HG02571 (cell line): ENCODE data around the gene UBE2O.
"Not testable (repeated sequence)": the region's sequence is repeated elsewhere in the genome, so short reads cannot be mapped to it uniquely, and the experiment has no call there.

Source experiments
- ATAC-seq: cut with Tn5 transposase; IDR thresholded peaks from one replicate; pipeline ENCODE4 v1.9.1; 2021; ENCODE audit warnings: mild to moderate bottlenecking, moderate library complexity; ENCODE audit not compliant: unreplicated experiment

Gene UBE2O

DNA sequence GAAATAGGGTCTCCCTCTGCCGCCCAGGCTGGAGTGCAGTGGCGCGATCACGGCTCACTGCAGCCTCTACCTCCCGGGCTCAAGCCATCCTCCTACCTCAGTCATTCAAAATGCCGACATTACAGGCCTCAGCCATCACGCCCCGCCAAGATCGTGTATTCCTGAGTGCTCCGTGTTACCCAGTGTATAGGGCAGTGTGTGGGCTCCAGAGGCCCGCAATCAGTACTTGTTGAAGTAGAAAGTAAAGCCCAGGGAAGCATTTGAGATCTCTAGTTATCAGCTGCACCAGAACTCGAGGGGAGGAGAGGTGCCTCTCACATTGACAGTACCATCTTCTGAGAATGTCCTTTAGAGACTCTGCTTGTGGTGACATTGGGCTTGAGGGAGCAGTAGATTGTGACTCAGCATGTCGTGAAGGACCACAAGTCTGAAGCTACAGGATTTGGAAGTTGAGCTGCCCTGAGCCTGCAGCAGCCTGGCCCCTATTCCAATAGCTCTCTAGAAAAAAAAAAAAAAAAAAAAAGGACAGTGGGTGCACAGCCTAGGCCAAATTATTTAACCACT, 98.1 kb downstream of the UBE2O start:
- ATAC-seq: no peak

DNA sequence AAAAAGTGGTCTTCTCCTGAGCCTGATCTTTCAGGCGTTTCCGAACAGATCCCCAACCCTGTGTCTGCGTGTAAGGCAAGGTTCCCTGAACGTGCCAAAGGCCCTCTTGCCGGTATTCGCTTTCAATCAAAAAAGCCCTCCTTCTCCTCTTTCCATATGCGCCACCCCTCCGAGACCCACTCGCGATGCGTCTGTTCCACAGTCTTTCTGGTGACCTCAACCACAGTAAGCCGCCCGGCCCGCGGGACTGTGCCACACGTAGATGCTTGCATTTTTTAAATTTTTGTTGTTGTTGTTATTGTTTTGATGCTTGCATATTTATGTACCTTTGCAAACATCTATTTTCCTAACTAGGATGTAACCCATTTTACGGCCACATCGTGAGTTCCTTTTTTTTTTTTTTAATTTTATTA, 98.6 kb downstream of the UBE2O start:
- ATAC-seq: no peak

DNA sequence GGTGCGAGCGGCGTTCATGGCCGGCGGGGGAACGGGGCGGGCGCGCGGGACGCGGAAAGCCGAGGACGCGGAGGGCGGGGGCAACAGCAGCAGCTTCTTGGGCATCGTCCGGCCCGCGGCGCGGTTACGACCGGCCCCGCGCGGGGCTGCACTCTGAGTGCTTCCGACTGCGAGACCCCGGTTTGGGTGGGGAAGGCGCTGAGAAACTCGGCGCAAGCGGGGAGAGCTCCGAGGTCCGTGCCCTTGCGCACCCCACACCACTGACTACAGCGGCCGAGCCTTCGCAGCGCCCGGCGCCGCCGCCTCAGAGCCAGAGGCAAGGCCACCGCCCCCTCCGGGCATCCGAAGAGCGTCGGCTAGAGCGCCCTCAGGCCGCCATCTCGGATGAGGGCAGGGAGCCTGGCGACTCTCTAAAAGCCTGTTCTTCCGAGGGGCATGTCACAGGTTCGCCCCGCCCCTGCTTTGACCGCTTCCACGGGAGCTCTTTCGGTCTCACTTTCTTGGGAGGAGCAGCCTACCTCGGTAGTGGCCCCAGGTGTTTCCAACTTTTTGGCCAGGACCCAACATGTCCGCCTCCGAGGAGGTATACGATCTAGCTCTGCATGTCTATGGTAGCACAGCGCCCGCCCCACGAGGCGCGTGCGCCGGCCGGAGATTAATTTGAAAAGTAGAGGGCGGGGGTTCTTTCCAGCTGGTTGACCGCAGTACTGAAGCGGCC, 99.2 kb downstream of the UBE2O start, which contains the start of gene PRPSAP1:
Gene PRPSAP1 (minus strand): TSS at position 318 of the 718 bp plus-strand sequence. CDS start 213 bp downstream, at position 105.
- peak; percentile 85 for ATAC-seq

DNA sequence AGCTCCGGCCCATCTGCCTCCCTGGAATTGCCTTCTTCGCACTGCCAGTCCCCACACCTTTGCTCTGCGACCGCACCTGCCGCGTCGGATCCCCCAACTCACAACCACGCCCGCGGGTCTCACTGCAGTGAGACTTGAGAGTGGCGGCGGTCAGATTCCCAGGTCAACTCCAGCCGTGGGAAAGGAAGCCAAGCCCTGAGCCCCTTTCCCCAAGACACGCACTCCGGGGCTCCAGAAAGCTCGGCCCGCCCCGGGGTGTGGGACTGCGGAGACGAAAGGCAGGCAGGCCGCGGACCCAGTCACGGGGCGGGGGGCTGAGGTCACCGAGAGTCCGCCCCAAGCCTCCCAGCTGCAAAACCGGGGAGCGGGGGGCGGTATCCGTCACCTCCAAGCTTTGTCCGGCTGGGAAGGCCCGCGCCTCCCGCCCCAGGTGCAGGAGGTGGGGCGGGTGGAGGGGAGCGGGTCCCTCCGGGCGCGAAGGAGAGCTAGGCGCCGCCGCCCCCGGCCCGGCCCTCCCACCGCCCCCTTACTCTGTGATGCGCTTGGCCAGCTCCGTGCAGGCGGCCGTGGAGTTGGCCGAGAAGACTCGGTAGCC, 99.9 kb downstream of the UBE2O start:
- ATAC-seq: peak; percentile 15

DNA sequence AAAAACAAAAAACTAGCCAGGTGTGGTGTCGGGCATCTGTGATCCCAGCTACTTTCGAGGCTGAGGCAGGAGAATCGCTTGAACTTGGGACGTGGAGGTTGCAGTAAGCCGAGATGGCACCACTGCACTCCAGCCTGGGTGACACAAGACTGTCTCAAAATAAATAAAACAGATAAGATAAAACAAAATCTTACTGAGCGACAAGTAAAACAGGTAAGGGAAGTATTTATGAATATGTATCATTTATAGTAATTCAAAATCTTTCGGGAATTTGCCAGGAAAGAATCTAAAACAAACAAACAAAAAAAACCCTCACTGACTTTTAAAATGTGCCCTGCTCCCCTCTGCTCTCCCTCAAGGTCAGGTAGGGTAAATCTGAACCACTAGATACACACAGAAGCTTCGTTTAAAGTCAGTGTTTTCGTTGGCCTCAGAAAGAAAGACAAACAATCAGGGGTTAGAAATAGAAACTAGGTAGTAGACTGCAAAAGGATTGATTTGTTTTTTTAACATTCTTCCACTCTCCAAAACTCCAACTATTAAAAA, 101.4 kb downstream of the UBE2O start:
- ATAC-seq: no peak

DNA sequence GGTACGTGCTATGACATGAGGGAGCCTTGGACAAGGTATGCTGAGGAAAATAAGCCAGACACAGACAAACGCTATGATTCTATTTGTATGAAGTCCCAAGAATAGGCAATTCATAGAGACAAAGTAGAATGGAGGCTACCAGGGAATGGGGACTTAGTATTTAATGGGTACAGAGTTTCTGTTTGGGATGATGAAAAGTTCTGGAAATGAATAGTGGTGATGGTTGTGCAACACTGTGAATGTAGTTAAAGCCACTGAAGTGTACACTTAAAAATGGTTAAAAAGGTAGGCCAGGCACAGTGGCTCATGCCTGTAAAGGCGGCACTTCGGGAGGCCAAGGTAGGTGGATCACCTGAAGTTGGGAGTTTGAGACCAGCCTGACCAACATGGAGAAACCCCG, 102.5 kb downstream of the UBE2O start:
- no peak for ATAC-seq

DNA sequence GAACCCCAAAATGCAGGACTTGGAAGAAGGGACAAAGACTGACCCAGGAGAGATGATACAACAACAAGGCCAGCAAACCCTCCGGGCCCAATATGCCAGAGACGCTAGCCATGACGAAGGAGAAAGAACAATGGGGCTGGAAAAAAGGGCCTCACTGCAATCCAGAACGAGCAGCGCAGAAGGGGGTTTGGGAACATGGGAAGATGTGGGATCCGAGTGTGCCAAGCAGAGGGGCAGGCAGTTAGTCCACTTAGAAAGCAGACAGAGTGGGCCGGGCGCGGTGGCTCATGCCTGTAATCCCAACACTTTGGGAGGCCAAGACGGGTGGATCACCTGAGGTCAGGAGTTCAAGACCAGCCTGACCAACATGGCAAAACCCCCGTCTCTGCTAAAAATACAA, 106.0 kb downstream of the UBE2O start:
- ATAC-seq: not testable (repeated sequence)

DNA sequence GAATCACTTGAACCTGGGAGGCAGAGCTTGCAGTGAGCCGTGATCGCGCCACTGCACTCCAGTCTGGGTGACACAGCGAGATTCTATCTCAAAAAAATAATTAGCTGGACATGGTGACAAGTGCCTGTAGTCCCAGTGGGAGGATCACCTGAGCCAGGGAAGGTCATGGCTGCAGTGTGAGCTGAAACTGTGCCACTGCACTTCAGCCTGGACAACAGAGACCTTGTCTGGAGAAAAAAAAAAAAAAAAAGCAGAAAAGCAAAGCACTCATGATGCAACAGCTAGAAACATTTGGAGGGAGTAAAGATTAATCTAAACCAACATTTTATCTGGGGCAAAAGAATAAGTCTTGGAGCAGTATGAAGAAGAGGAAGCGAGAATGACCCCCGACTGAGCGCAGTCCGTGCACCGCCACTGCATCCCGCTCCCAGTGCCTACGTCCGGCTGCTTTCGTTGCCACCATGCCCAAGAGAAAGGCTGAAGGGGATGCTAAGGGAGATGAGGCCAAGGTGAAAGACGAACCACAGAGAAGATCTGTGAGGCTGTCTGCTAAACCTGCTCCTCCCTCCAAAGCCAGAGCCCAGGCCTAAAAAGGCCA, 107.5 kb downstream of the UBE2O start:
- no peak for ATAC-seq

DNA sequence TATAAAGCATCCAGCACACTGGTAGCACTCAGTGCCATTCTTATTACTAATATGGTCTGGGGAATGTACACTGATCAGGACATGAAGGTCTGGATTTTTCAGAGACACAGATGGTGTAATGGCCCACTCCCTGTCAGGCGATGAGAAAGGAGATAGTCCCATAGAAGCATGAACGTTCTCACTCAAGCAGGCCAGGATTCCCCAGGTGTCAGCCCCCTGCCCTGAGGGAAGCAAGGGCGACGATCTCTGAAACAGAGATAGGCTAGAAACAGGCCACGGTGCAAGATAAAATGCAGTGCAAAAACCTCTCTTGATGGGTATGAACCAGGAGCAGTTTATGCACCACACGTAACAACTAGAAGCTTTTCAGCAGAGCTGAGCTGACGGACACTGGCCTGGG, 109.8 kb downstream of the UBE2O start:
- no peak for ATAC-seq

DNA sequence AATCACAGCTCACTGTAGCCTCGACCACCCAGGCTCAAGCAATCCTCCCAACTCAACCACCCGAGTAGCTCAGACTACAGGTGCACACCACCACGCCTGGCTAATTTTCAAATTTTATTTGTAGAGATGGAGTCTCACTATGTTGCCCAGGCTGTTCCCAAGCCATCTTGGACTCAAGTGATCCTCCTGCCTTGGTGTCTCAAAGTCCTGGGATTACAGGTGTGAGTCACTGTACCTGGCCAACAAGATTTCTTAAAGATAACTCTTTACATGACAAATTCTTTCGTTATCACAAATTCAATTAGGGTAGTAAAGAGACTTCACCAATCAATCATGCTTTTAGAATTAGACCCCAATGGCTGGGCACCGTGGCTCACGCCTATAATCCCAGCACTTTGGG, 111.7 kb downstream of the UBE2O start:
- ATAC-seq: no peak
